Gastrocnemius medialis (tissue), 4 donors: ENCODE measurements around the gene EGLN2. TPM values are rescaled to one million over a fixed set of nuclear protein-coding genes. Genes with fewer than 3 reads are reported as not detected.
A peak's percentile ranks its signal among the peaks of the same experiment; 100 is the strongest.
"Not testable (repeated sequence)": the region's sequence is repeated elsewhere in the genome, so short reads cannot be mapped to it uniquely, and the experiment has no call there.

Experiments used
- ATAC-seq, 2 donors: fragments of 150-250 bp; one replicate each; pipeline ENCODE4 v1.9.1; 2016
- DNase-seq, 2 donors: peaks; one replicate each; pipeline ENCODE4 v3.0.0-alpha.2; 2019
- H3K27ac ChIP-seq, 4 donors: fragments of 200-600 bp; sonication (generic); 1 replicate in 1 of 4; 2 replicates in 3 of 4; pipeline ENCODE4 v1.5.1; 2016 to 2018; ENCODE audit warnings: mild to moderate bottlenecking in 2 of 4, moderate library complexity in 1 of 4
- H3K27me3 ChIP-seq, 3 donors: fragments of 200-600 bp; sonication (generic) in 2 of 3; 1 replicate in 1 of 3; 2 replicates in 2 of 3; pipeline versions ENCODE4 v1.5.1 to v1.6.0; 2016 to 2019; ENCODE audit warnings: mild to moderate bottlenecking in 1 of 3, moderate library complexity in 1 of 3
- H3K36me3 ChIP-seq, 2 donors: fragments of 200-600 bp; sonication (generic) in 1 of 2; one replicate each; pipeline ENCODE4 v1.5.1; 2017 to 2018
- H3K4me1 ChIP-seq, 2 donors: fragments of 200-600 bp; sonication (generic) in 1 of 2; one replicate each; pipeline ENCODE4 v1.5.1; 2016 to 2017; ENCODE audit warnings: mild to moderate bottlenecking in 2 of 2
- H3K4me3 ChIP-seq, 4 donors: fragments of 200-600 bp; sonication (generic) in 3 of 4; 1 replicate in 1 of 4; 2 replicates in 3 of 4; pipeline ENCODE4 v1.5.1; 2016 to 2019; ENCODE audit warnings: mild to moderate bottlenecking in 2 of 4
- H3K9me3 ChIP-seq, 3 donors: fragments of 200-600 bp; sonication (generic) in 2 of 3; 1 replicate in 1 of 3; 2 replicates in 2 of 3; pipeline ENCODE4 v1.5.1; 2016 to 2019
- POLR2A ChIP-seq, 2 donors: fragments of 450-650 bp; IDR thresholded peaks; one replicate each; pipeline ENCODE4 v1.6.1; 2017; ENCODE audit warnings: antibody characterized with exemption in 2 of 2, mild to moderate bottlenecking in 2 of 2, moderate library complexity in 2 of 2
- in situ Hi-C, 4 donors: fragments of 200-750 bp; cut with MboI; loops; one replicate each; pipeline versions ENCODE4 v1.15.0 to v1.8.0; 2017; ENCODE audit warnings: low sequenced_read_pairs in 4 of 4
- intact Hi-C: fragments of 100-400 bp; cut with DNase I; formaldehyde crosslinking; loops from one replicate; pipeline ENCODE4 v1.15.1; 2023; ENCODE audit warnings: low total_unique reads
- total RNA-seq, 4 donors: library from RNA; depleted of rRNA; stranded (reverse); fragments of >200 nt; gene quantifications; one replicate each; pipeline versions ENCODE4 v1.1.0 to v1.2.3, GENCODE V29; 2016
- TF ChIP-seq, protein P1 (sequence below), 5 experiments: fragments of 450-650 bp in 3 of 5; fragments of 200-600 bp in 2 of 5; sonication (generic) in 2 of 5; IDR thresholded peaks in 4 of 5; conservative IDR thresholded peaks in 1 of 5; 1 replicate in 4 of 5; 2 replicates in 1 of 5; pipeline ENCODE4 v1.5.1; 2016 to 2019; ENCODE audit warnings: antibody characterized with exemption in 5 of 5, mild to moderate bottlenecking in 3 of 5, moderate library complexity in 3 of 5

EGLN2 gene
- total RNA-seq, 4 donors from 2014 or later: 42.7 to 56.6 (median 47.9) TPM

DNA sequence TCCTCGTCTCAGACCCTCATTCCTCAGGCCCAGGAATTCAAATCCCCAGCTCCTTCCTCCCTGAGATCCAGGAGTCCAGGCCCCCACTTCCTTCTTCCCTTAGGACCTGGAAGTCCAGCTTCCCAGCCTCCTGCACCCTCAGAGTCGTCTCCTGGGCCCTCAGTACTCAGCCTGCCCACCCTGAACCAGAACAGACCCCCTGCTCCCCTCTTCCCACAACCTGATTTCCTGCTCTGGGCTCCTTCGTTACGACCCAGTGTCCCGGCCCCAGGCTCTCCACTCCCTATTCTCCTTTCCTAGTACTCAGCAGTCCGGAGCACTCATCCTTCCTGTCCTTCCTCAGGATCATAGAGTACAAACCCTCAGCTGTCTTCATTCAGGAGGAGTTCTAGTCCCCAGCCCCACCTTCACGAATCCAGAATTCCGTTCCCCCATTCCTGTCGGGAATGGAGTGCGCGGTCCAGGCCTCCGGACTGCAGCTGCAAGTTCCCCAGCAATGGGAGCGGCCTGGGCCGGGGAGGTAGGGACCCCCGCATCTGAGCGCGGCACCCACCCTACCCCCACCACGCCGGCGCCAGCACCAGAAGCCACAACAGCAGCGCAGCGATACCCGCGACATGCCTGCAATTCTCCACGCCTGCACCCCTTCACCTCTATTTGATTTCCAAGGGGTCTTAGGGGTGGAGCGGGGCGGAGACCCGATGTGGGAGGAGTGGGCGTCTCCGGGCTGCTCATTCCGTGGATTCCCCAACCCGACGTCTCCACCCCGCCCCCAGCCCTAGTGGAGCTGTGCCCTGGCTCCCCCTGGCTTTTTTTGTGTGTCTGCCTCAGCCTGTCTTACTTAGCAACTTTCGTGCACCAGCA, 12.7 kb downstream of the EGLN2 start:
- Histone ChIP-seq H3K4me3 (peak overlapping the region; percentile 59 to 70 (median 60)), H3K4me1 (peaks cover 20 to 24% of the 10 kb centered on the region in 2 donors), H3K27me3 (no peaks in the 10 kb centered on the region), H3K36me3 (peaks cover 0 to 20% of the 10 kb centered on the region in 2 donors), H3K27ac (peak overlapping the region; percentile 57 to 75 (median 62)), H3K9me3 (no peaks in the 10 kb centered on the region)
- TF ChIP-seq POLR2A (IDR thresholded peaks at IDR 0.05): no peak
- TF ChIP-seq, protein P1, sequence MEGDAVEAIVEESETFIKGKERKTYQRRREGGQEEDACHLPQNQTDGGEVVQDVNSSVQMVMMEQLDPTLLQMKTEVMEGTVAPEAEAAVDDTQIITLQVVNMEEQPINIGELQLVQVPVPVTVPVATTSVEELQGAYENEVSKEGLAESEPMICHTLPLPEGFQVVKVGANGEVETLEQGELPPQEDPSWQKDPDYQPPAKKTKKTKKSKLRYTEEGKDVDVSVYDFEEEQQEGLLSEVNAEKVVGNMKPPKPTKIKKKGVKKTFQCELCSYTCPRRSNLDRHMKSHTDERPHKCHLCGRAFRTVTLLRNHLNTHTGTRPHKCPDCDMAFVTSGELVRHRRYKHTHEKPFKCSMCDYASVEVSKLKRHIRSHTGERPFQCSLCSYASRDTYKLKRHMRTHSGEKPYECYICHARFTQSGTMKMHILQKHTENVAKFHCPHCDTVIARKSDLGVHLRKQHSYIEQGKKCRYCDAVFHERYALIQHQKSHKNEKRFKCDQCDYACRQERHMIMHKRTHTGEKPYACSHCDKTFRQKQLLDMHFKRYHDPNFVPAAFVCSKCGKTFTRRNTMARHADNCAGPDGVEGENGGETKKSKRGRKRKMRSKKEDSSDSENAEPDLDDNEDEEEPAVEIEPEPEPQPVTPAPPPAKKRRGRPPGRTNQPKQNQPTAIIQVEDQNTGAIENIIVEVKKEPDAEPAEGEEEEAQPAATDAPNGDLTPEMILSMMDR (IDR thresholded peaks at IDR 0.05 in 4 of 5, conservative IDR thresholded peaks at IDR 0.05 in 1 of 5): no peak
- DNase-seq (no peak), ATAC-seq (no peak)
- in situ Hi-C loops (loop anchor here in 1 of 4 donors (10.0 kb wide), 1 partner anchor 57 kb away; the partner anchor contains the start of genes ACTMAP and SNRPA), intact Hi-C loops (loop anchor here (5.0 kb wide), 1 partner anchor 321 kb away; no protein-coding TSS in a partner anchor)

DNA sequence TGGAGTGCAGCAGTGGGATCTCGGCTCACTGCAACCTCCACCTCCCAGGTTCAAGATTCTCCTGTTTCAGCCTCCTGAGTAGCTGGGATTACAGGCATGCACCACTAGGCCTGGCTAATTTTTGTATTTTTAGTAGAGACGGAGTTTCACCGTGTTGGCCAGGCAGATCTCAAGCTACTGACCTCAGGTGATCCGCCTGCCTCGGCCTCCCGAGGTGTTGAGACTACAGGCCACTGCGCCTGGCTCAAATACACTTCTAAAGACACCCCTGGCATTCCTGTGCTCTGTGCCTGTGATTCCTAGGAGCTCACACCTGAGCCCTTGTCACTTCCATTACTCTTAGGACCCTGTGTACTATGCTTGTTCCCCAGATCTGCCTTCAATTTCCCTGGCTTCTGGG, 13.6 kb downstream of the EGLN2 start:
- peaks cover 14 to 16% of the 10 kb centered on the region in 2 donors for H3K4me1 ChIP-seq

DNA sequence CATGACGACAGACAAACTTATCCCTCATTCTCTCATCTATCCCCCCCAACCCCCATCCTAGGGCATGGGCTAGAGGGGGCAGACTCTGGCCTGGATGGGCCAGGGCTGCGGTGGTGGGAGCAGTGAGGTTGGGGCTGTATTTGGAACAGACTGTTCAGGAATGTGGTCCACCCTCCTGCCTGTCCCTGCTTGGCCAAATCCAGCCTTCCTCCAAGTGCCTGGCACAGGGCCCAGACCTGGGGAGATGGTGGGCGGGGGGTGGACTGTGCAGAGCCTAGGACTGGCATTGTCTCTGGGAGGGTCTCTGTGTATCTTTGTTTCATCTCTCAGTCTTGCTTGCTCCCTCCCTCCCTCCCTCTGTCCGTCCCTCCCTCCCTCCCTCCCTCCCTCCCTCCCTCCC, 14.2 kb downstream of the EGLN2 start:
- Histone ChIP-seq H3K4me1 (peaks cover 13 to 14% of the 10 kb centered on the region in 2 donors), H3K27me3 (no peaks in the 10 kb centered on the region), H3K4me3 (no peak overlapping the region), H3K9me3 (no peaks in the 10 kb centered on the region), H3K27ac (no peak overlapping the region), H3K36me3 (peaks cover 0 to 6% of the 10 kb centered on the region in 2 donors)
- DNase-seq (no peak), ATAC-seq (no peak)
- TF ChIP-seq, protein P1 (IDR thresholded peaks at IDR 0.05 in 4 of 5, conservative IDR thresholded peaks at IDR 0.05 in 1 of 5): no peak
- no peak for TF ChIP-seq POLR2A (IDR thresholded peaks at IDR 0.05)
- intact Hi-C loops (loop anchor here (5.0 kb wide), 1 partner anchor 319 kb away; no protein-coding TSS in a partner anchor), in situ Hi-C loops (loop anchor here in 1 of 4 donors (10.0 kb wide), 1 partner anchor 58 kb away; the partner anchor contains the start of genes ACTMAP and SNRPA)

More for the DNA sequence above, 13.6 kb downstream of the EGLN2 start:
- H3K27me3 ChIP-seq, H3K4me3 ChIP-seq, H3K27ac ChIP-seq, ATAC-seq, DNase-seq, H3K9me3 ChIP-seq: not testable (repeated sequence)
- intact Hi-C loops: loop anchor here (5.0 kb wide), 1 partner anchor 320 kb away; no protein-coding TSS in a partner anchor
- peaks cover 0 to 12% of the 10 kb centered on the region in 2 donors for H3K36me3 ChIP-seq
- in situ Hi-C loops: loop anchor here in 1 of 4 donors (10.0 kb wide), 1 partner anchor 58 kb away; the partner anchor contains the start of genes ACTMAP and SNRPA

DNA sequence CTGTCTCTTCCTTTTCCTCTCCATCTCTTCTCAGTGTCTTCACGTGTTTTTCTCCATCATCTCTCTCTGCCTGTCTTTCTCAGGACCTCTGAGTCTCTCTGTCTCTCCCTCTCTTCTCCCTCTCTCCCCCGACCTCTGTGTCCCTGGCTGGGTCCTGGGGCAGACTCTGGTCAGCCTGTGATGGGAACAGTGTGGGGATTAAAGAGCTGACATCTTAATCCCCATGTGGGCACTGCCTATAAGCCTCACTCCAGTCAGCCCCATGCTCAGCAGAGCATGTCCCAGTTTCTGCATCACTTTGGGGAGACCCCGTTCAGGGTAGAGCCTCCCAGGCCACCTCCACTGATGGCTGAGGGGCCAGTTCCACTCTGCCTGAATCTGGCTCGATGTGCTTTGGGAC, 16.2 kb downstream of the EGLN2 start:
- in situ Hi-C loops: loop anchor here in 2 of 4 donors (5.0 to 10.0 kb wide), 2 partner anchors 60 to 153 kb away; partner anchors contain the start of genes ACTMAP (in 1 of the 2) and SNRPA (in 1 of the 2)

More for the DNA sequence above, 16.2 kb downstream of the EGLN2 start:
- TF ChIP-seq, protein P1 (IDR thresholded peaks at IDR 0.05 in 4 of 5, conservative IDR thresholded peaks at IDR 0.05 in 1 of 5): no peak
- no peak for TF ChIP-seq POLR2A (IDR thresholded peaks at IDR 0.05)
- Histone ChIP-seq H3K36me3 (no peaks in the 10 kb centered on the region), H3K9me3 (no peaks in the 10 kb centered on the region), H3K27me3 (no peaks in the 10 kb centered on the region), H3K27ac (no peak overlapping the region), H3K4me3 (no peak overlapping the region), H3K4me1 (peaks cover 25 to 29% of the 10 kb centered on the region in 2 donors)
- intact Hi-C loops: no loop called here
- ATAC-seq (no peak), DNase-seq (no peak)
